ENCODE data around the gene SHISA9. TPM values are rescaled to one million over a fixed set of nuclear protein-coding genes. Genes with fewer than 3 reads are reported as not detected.

SHISA9 gene
- total RNA-seq, 2 donors from 2014 or later, result 1.8 to 4.6 TPM

- no peaks in the 10 kb centered on the region for H3K4me1 ChIP-seq
- intact Hi-C loops (cut with DNase I), result no loop called here
- no peak for ATAC-seq
- 80 to 86% methylated on average over 1 of the region's 1 CpG for WGBS, 2 donors
- no peak overlapping the region for H3K4me3 ChIP-seq
- H3K36me3 ChIP-seq (replicated peaks in 1 of 2; ENCODE audit: insufficient read depth in 1 of 2, low read depth in 2 of 2), result no peaks in the 10 kb centered on the region
- H3K27me3 ChIP-seq, result no peaks in the 10 kb centered on the region
- H3K9me3 ChIP-seq, result no peaks in the 10 kb centered on the region
- no peak for DNase-seq
- TF ChIP-seq POLR2A (IDR thresholded peaks at IDR 0.05) (no peak), CTCF (IDR thresholded peaks at IDR 0.05) (no peak)
- no peak overlapping the region for H3K27ac ChIP-seq
These were observed 368.0 kb downstream of the SHISA9 start for GRCh38 chr16:13269359-13269758.

- TF ChIP-seq CTCF (IDR thresholded peaks at IDR 0.05), result no peak
- no peak for TF ChIP-seq POLR2A (IDR thresholded peaks at IDR 0.05)
- 31 to 40% methylated on average over 5 of the region's 5 CpGs for WGBS, 2 donors
- H3K27me3 ChIP-seq, result no peaks in the 10 kb centered on the region
- H3K9me3 ChIP-seq, result no peaks in the 10 kb centered on the region
- no peaks in the 10 kb centered on the region for H3K4me1 ChIP-seq
- no peak overlapping the region for H3K4me3 ChIP-seq
- no peak overlapping the region for H3K27ac ChIP-seq
- no peak for DNase-seq
- ATAC-seq, result no peak
- H3K36me3 ChIP-seq (replicated peaks in 1 of 2; ENCODE audit: insufficient read depth in 1 of 2, low read depth in 2 of 2), result no peaks in the 10 kb centered on the region
- intact Hi-C loops (cut with DNase I), result no loop called here
These were observed 368.6 kb downstream of the SHISA9 start for GRCh38 chr16:13269905-13270528.

DNA sequence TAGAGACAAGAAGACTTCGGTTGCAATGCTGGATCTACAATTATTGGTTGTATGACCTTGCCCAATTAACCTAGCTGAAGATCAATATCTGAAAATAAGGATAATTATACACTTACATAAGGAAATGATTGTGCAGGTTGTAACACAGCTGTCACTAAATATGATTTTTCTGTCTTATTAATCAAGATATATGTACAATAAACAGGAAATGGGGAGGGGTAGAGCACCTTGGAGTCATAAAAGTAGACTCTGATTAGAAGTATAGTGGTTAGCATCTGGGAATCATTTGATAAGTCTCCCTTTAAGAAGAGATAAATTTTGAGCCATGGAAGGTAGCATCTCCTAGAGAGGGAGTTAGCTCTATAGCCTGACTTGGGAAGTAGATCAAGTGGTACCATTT lies 369.2 kb downstream of the SHISA9 start:
- Histone ChIP-seq H3K4me1 (no peaks in the 10 kb centered on the region), H3K36me3 (replicated peaks in 1 of 2; ENCODE audit: insufficient read depth in 1 of 2, low read depth in 2 of 2) (no peaks in the 10 kb centered on the region), H3K4me3 (no peak overlapping the region), H3K9me3 (no peaks in the 10 kb centered on the region), H3K27me3 (no peaks in the 10 kb centered on the region), H3K27ac (no peak overlapping the region)
- no peak for ATAC-seq
- 32 to 38% methylated on average over 1 of the region's 1 CpG for WGBS, 2 donors
- intact Hi-C loops (cut with DNase I), result no loop called here
- TF ChIP-seq CTCF (IDR thresholded peaks at IDR 0.05) (no peak), POLR2A (IDR thresholded peaks at IDR 0.05) (no peak)
- no peak for DNase-seq

DNA sequence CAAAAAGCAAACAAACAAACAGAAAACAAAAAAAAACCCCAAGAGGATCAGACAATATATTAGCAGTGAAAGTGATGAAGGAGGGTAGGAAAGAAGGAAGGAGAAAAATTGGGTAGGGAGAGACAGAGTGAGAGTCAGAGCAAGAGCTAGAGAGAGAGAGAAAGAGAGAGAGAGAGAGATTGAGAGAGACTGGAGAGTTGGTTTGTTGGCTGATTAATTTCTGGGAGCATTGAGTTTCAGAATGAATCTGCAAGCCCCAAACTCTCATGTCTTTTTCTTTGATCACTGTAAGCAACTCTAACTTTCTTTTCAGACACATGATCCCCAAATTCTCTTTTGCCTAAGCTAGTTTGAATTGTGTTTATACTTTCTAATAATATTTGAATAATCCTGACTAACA lies 388.1 kb downstream of the SHISA9 start:
- TF ChIP-seq CTCF (IDR thresholded peaks at IDR 0.05) (no peak), POLR2A (IDR thresholded peaks at IDR 0.05) (no peak)
- Histone ChIP-seq H3K4me3 (no peak overlapping the region), H3K36me3 (replicated peaks in 1 of 2; ENCODE audit: insufficient read depth in 1 of 2, low read depth in 2 of 2) (no peaks in the 10 kb centered on the region), H3K9me3 (no peaks in the 10 kb centered on the region), H3K27ac (no peak overlapping the region), H3K4me1 (no peaks in the 10 kb centered on the region), H3K27me3 (no peaks in the 10 kb centered on the region)
- intact Hi-C loops (cut with DNase I), result no loop called here
- no peak for DNase-seq
- no peak for ATAC-seq

Other genes with a start within 250 kb of the SHISA9 start
- gene CPPED1, start 97.7 kb upstream of the SHISA9 start, total RNA-seq, result 1 to 10 TPM; 3.3 to 4.4 TPM